SK-N-SH (cell line): ENCODE results near the gene ADGRD2. TPM values are rescaled to one million over a fixed set of nuclear protein-coding genes. Genes with fewer than 3 reads are reported as not detected.

Source experiments
- CTCF ChIA-PET: fragments of 300-600, 350-600 bp; formaldehyde crosslinking; extraction: SDS; loops from one replicate; lab custom pipeline; 2021; lab: Yijun Ruan, JAX
- POLR2A ChIA-PET: fragments of 350-600 bp; sonication (Branson Sonifier 250); formaldehyde crosslinking; extraction: SDS; loops from one replicate; lab custom pipeline; 2020; ENCODE audit warnings: antibody characterized with exemption, inconsistent platforms; lab: Yijun Ruan, JAX
- DNase-seq: peaks from one replicate; pipeline ENCODE4 v3.0.0; 2012
- H2AFZ ChIP-seq: fragments of 200-600 bp; sonication (generic); 2 replicates; pipeline ENCODE4 v1.8.1; 2016; ENCODE audit warnings: antibody characterized with exemption, mild to moderate bottlenecking, low read depth
- H3F3A ChIP-seq: fragments of 200-600 bp; sonication (generic); replicated peaks from 2 replicates; pipeline ENCODE3; 2016; ENCODE audit warnings: antibody characterized with exemption, mild to moderate bottlenecking; ENCODE audit not compliant: insufficient read depth
- H3K27ac ChIP-seq, 2 experiments: fragments of 200-500 bp in 1 of 2; fragments of 200-600 bp in 1 of 2; sonication (Bioruptor generic) in 1 of 2; sonication (generic), shearing (Covaris generic) in 1 of 2; 2 replicates each; pipeline versions ENCODE4 v1.5.1 to v1.6.1; 2014 to 2016; ENCODE audit warnings: low read depth in 2 of 2, inconsistent platforms in 1 of 2, low read length in 1 of 2, mild to moderate bottlenecking in 1 of 2, mixed read lengths in 1 of 2
- H3K27me3 ChIP-seq: fragments of 200-600 bp; sonication (generic), shearing (Covaris generic); 2 replicates; pipeline ENCODE4 v1.6.1; 2016; ENCODE audit warnings: mixed run types; ENCODE audit not compliant: insufficient read depth
- H3K36me3 ChIP-seq, 2 experiments: fragments of 200-500 bp in 1 of 2; fragments of 200-600 bp in 1 of 2; sonication (Bioruptor generic) in 1 of 2; sonication (generic) in 1 of 2; replicated peaks in 1 of 2; 2 replicates each; pipeline versions ENCODE3 to v1.5.1; 2014 to 2016; ENCODE audit warnings: low read length in 1 of 2, mild to moderate bottlenecking in 1 of 2; ENCODE audit not compliant: insufficient read depth in 2 of 2, control insufficient read depth in 1 of 2
- H3K4me1 ChIP-seq, 2 experiments: fragments of 200-500 bp in 1 of 2; fragments of 200-600 bp in 1 of 2; sonication (Bioruptor generic) in 1 of 2; sonication (generic), shearing (Covaris generic) in 1 of 2; 2 replicates each; pipeline versions ENCODE4 v1.5.1 to v1.6.1; 2014 to 2016; ENCODE audit warnings: low read depth in 1 of 2, low read length in 1 of 2, mixed run types in 1 of 2; ENCODE audit not compliant: insufficient read depth in 2 of 2, control insufficient read depth in 1 of 2
- H3K4me2 ChIP-seq: fragments of 200-600 bp; sonication (generic), shearing (Covaris generic); 2 replicates; pipeline ENCODE4 v1.6.1; 2017; ENCODE audit warnings: mixed run types
- H3K4me3 ChIP-seq, 2 experiments: fragments of 200-500 bp in 1 of 2; fragments of 200-600 bp in 1 of 2; sonication (Bioruptor generic) in 1 of 2; sonication (generic), shearing (Covaris generic) in 1 of 2; 2 replicates each; pipeline versions ENCODE4 v1.5.1 to v1.8.1; 2014 to 2016; ENCODE audit warnings: low read depth in 2 of 2, inconsistent platforms in 1 of 2, low read length in 1 of 2, mild to moderate bottlenecking in 1 of 2, mixed read lengths in 1 of 2, moderate library complexity in 1 of 2
- H3K79me2 ChIP-seq: fragments of 200-600 bp; sonication (generic); 2 replicates; pipeline ENCODE4 v1.8.1; 2017; ENCODE audit warnings: mild to moderate bottlenecking; ENCODE audit not compliant: insufficient read depth
- H3K9ac ChIP-seq: fragments of 200-600 bp; sonication (generic); 2 replicates; pipeline ENCODE4 v1.6.1; 2017; ENCODE audit warnings: mixed run types
- H3K9me2 ChIP-seq: fragments of 200-600 bp; sonication (generic); 2 replicates; pipeline ENCODE4 v1.6.1; 2017; ENCODE audit warnings: mixed run types
- H3K9me3 ChIP-seq: fragments of 200-600 bp; sonication (generic); 2 replicates; pipeline ENCODE4 v1.6.1; 2017; ENCODE audit warnings: mixed run types, mild to moderate bottlenecking, moderate library complexity
- H4K20me1 ChIP-seq: fragments of 200-600 bp; sonication (generic); 2 replicates; pipeline ENCODE4 v1.6.1; 2017; ENCODE audit warnings: mild to moderate bottlenecking, mixed run types; ENCODE audit not compliant: insufficient read depth
- CHD2 ChIP-seq: fragments of 150-350 bp; IDR thresholded peaks from 2 replicates; pipeline ENCODE4 v1.6.1; 2018; ENCODE audit warnings: low read length; ENCODE audit not compliant: partially characterized antibody
- ELF1 ChIP-seq: IDR thresholded peaks from 2 replicates; pipeline ENCODE4 v1.4.0; 2012
- EP300 ChIP-seq, 2 experiments: IDR thresholded peaks; 2 replicates each; pipeline versions ENCODE4 v1.4.0 to v1.6.1; 2012; ENCODE audit warnings: borderline replicate concordance in 1 of 2, low read depth in 1 of 2, low read length in 1 of 2
- EZH2phosphoT487 ChIP-seq: fragments of 200-600 bp; sonication (generic); IDR thresholded peaks from 2 replicates; pipeline ENCODE4 v1.6.1; 2017; ENCODE audit warnings: low read depth, mixed run types, mild to moderate bottlenecking, antibody characterized with exemption, moderate library complexity, borderline replicate concordance
- FOXJ3 ChIP-seq: sonication (generic); formaldehyde crosslinking; IDR thresholded peaks from 2 replicates; pipeline ENCODE4 v1.5.1; 2020; ENCODE audit warnings: mild to moderate bottlenecking, missing genetic modification reagents
- FOXM1 ChIP-seq: IDR thresholded peaks from 2 replicates; pipeline ENCODE4 v1.4.0; 2012; ENCODE audit warnings: low read depth, mild to moderate bottlenecking
- GATA2 ChIP-seq: sonication (generic); formaldehyde crosslinking; IDR thresholded peaks from 2 replicates; pipeline ENCODE4 v1.5.0; 2020; ENCODE audit warnings: mild to moderate bottlenecking, missing genetic modification reagents
- IRF3 ChIP-seq: fragments of 150-350 bp; IDR thresholded peaks from 2 replicates; pipeline ENCODE4 v1.6.1; 2016; ENCODE audit warnings: mild to moderate bottlenecking, low read depth, low read length
- JUND ChIP-seq: IDR thresholded peaks from 2 replicates; pipeline ENCODE4 v1.4.0; 2012
- MEF2A ChIP-seq: IDR thresholded peaks from 2 replicates; pipeline ENCODE4 v1.4.0; 2012; ENCODE audit warnings: low read depth, borderline replicate concordance
- POLR2AphosphoS5 ChIP-seq: IDR thresholded peaks from 2 replicates; pipeline ENCODE4 v1.6.1; 2012; ENCODE audit warnings: low read depth, low read length
- RCOR1 ChIP-seq: fragments of 150-350 bp; IDR thresholded peaks from 2 replicates; pipeline ENCODE4 v1.6.1; 2017; ENCODE audit warnings: antibody characterized with exemption, low read length
- RFX5 ChIP-seq: IDR thresholded peaks from 2 replicates; pipeline ENCODE4 v1.6.1; 2012; ENCODE audit warnings: mild to moderate bottlenecking, improper control_type of control experiment, low read length
- RXRA ChIP-seq: IDR thresholded peaks from 2 replicates; pipeline ENCODE4 v1.4.0; 2012; ENCODE audit warnings: low read depth, mild to moderate bottlenecking, borderline replicate concordance
- SMC3 ChIP-seq: IDR thresholded peaks from 2 replicates; pipeline ENCODE4 v1.6.1; 2012; ENCODE audit warnings: low read depth, low read length, improper control_type of control experiment
- TAF1 ChIP-seq: IDR thresholded peaks from 2 replicates; pipeline ENCODE4 v1.6.1; 2012; ENCODE audit warnings: low read depth, mild to moderate bottlenecking, low read length, moderate library complexity, borderline replicate concordance
- TCF12 ChIP-seq: IDR thresholded peaks from 2 replicates; pipeline ENCODE4 v1.4.0; 2012
- USF1 ChIP-seq: IDR thresholded peaks from 2 replicates; pipeline ENCODE4 v1.4.0; 2012; ENCODE audit warnings: low read depth, borderline replicate concordance
- USF2 ChIP-seq: fragments of 150-350 bp; IDR thresholded peaks from 2 replicates; pipeline ENCODE4 v1.6.1; 2017; ENCODE audit warnings: antibody characterized with exemption, low read length, low read depth, borderline replicate concordance
- ZBTB33 ChIP-seq: IDR thresholded peaks from 2 replicates; pipeline ENCODE4 v1.4.0; 2012; ENCODE audit warnings: low read depth, borderline replicate concordance
- WGBS: methylation state at CpG from one replicate; pipeline ENCODE4 v1.1.6; 2017; ENCODE audit warnings: low lambda C conversion rate; 5-methylcytosine and 5-hydroxymethylcytosine counted together
- polyA plus RNA-seq, 3 experiments: library from polyadenylated mRNA; depleted of rRNA; stranded (reverse); fragments of >200 nt; gene quantifications; 2 replicates each; pipeline ENCODE4 v1.2.3, GENCODE V29; 2012

Gene ADGRD2
- polyA plus RNA-seq, 1 of the 3 experiments (the other 2 are of a cell fraction), result 0.05 TPM

GRCh38 chr9:124485201-124485600 is 35.0 kb downstream of the ADGRD2 start:
- Histone ChIP-seq H3K9me3 (no peaks in the 10 kb centered on the region), H2AFZ (no peak overlapping the region), H3K79me2 (no peaks in the 10 kb centered on the region), H3K9ac (no peak overlapping the region), H3F3A (no peaks in the 10 kb centered on the region), H3K4me2 (no peak overlapping the region), H3K4me1 (no peaks in the 10 kb centered on the region; a peak in 1 of 4 replicates), H3K36me3 (no peaks in the 10 kb centered on the region), H3K27me3 (no peaks in the 10 kb centered on the region; the same call in 1 of the 2 replicates), H3K9me2 (no peaks in the 10 kb centered on the region), H3K4me3 (no peak overlapping the region), H4K20me1 (no peaks in the 10 kb centered on the region), H3K27ac (no peak overlapping the region)
- CTCF ChIA-PET, result interaction anchor here (1.2 to 1.5 kb wide), 3 partner anchors 10 to 52 kb away, joined by 3 to 4 read pairs (median 3); no protein-coding TSS in a partner anchor
- TF ChIP-seq USF1 (no peak), POLR2AphosphoS5 (no peak), TAF1 (no peak), USF2 (no peak), JUND (no peak), MEF2A (no peak), GATA2 (CRISPR knock-in tag) (no peak), ZBTB33 (no peak), IRF3 (no peak), CHD2 (no peak), SMC3 (no peak), RCOR1 (no peak)
- POLR2A ChIA-PET, result no interaction called here
- 42% methylated on average over 6 of the region's 13 CpGs for WGBS
- no peak for DNase-seq

- no peak for DNase-seq
- Histone ChIP-seq H3K27me3 (no peaks in the 10 kb centered on the region; the same call in 1 of the 2 replicates), H3K27ac (no peak overlapping the region), H4K20me1 (no peaks in the 10 kb centered on the region), H2AFZ (no peak overlapping the region), H3K4me2 (no peak overlapping the region), H3K9me2 (no peaks in the 10 kb centered on the region), H3K9ac (no peak overlapping the region), H3K9me3 (no peaks in the 10 kb centered on the region), H3F3A (no peaks in the 10 kb centered on the region), H3K4me1 (no peaks in the 10 kb centered on the region; a peak in 1 of 4 replicates), H3K36me3 (no peaks in the 10 kb centered on the region), H3K79me2 (no peaks in the 10 kb centered on the region), H3K4me3 (no peak overlapping the region)
- ChIA-PET CTCF (interaction anchor here (1.2 to 1.5 kb wide), 3 partner anchors 11 to 51 kb away, joined by 3 to 4 read pairs (median 3); no protein-coding TSS in a partner anchor), POLR2A (no interaction called here)
- 83% methylated on average over 8 of the region's 15 CpGs for WGBS
- no peak for TF ChIP-seq EZH2phosphoT487
- no peak for TF ChIP-seq TCF12
- no peak for TF ChIP-seq MEF2A
- no peak for TF ChIP-seq TAF1
- no peak for TF ChIP-seq EP300 (IDR thresholded peaks at IDR 0.05; ENCODE audit: borderline replicate concordance in 1 of 2, low read depth in 1 of 2, low read length in 1 of 2)
- no peak for TF ChIP-seq FOXM1
- TF ChIP-seq RFX5, result no peak
- no peak for TF ChIP-seq SMC3
- no peak for TF ChIP-seq FOXJ3
- no peak for TF ChIP-seq POLR2AphosphoS5
- no peak for TF ChIP-seq RXRA
- no peak for TF ChIP-seq ELF1
Measured at GRCh38 chr9:124485936-124486335, 35.7 kb downstream of the ADGRD2 start.
